ENCODE measurements around the gene CASD1.

DNA sequence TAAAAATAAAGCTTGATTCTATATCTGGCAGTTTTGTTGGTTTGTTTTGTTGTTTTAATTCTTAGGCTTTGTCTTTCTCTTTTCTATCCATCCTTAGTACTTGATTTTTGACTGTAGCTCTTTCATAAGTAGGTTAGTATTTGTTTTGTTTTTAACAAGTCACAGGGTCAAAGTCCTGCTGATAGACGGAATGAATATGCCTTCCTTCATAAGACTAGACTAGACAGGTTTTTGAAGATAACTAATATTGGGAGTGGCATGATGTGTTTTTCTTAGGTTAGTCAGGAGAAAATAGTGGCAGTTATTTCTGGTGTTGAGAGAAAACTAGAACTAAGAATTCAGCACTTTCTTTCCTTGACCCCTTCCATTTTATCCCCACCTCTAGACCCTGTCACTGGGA lies 50.4 kb downstream of the CASD1 start:
- TF ChIP-seq POLR2A (IDR thresholded peaks at IDR 0.05) = no peak
- TF ChIP-seq, protein P1, sequence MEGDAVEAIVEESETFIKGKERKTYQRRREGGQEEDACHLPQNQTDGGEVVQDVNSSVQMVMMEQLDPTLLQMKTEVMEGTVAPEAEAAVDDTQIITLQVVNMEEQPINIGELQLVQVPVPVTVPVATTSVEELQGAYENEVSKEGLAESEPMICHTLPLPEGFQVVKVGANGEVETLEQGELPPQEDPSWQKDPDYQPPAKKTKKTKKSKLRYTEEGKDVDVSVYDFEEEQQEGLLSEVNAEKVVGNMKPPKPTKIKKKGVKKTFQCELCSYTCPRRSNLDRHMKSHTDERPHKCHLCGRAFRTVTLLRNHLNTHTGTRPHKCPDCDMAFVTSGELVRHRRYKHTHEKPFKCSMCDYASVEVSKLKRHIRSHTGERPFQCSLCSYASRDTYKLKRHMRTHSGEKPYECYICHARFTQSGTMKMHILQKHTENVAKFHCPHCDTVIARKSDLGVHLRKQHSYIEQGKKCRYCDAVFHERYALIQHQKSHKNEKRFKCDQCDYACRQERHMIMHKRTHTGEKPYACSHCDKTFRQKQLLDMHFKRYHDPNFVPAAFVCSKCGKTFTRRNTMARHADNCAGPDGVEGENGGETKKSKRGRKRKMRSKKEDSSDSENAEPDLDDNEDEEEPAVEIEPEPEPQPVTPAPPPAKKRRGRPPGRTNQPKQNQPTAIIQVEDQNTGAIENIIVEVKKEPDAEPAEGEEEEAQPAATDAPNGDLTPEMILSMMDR (IDR thresholded peaks at IDR 0.05) = no peak

Data from transverse colon (tissue), 3 donors.